Measurements from ENCODE around the gene SPEF1. TPM values are rescaled to one million over a fixed set of nuclear protein-coding genes. Genes with fewer than 3 reads are reported as not detected.
A peak's percentile ranks its signal among the peaks of the same experiment; 100 is the strongest.

Gene SPEF1
- total and polyA plus RNA-seq, 2 of the 4 experiments (the other 2 are of a cell fraction), result 0.15 TPM; not detected in 1

DNA sequence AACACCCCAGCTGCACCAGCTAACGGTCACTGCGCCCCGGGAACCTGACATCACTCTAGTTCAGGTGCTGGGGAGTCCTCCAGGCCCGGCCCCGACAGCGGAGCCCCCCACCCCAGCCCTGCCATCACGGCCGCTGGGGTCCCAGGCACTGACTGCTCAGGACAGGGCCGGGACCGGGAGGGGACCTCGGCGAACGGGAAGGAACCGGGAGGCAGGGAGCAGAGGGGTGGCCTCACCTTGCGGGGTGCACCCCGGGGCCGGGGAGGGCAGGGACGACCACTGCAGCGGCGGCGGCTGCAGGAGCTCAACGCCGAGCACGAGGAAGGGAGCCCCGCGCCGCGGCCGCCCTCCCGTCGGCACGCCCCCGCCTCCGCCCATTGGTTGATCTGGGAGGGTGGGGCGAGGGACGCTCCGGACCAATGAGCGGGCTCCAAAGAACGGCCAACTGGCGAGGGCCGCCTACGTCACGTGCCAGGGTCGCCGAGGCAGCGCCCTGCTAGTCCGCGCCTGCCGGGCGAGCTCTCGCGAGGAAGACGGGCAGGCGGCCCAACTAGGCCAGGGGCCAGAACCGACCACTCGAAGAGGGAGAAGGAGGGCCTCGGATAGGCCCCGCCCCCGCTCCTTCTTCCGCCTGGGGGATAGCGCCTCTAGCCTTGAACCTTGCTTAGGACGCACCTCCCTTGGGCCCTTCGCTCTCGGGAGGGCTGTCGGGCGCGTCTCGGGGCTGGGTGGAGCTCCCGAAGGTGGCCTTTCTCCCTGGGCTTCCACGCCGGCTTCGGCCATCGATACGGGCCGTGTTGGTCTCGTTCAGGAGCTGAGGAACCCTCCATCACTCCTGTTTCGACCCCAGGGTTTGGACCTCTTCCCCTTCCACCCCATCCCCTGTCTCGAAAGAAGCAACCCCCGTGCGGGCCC lies 13.6 kb downstream of the SPEF1 start, which contains the start of gene ADISSP:
TSS of gene ADISSP (minus strand) at position 327 of the 915 bp plus-strand sequence. CDS start 7,653 bp downstream, outside the sequence.
- ChIA-PET CTCF (interaction anchor here (0.8 to 1.9 kb wide), 5 partner anchors 9 to 81 kb away, joined by 3 to 9 read pairs (median 3); partner anchors contain the start of genes CENPB and SPEF1), POLR2A (ENCODE audit: unreplicated experiment) (interaction anchor here (1.2 kb wide), 1 partner anchor 10 kb away, joined by 4 read pairs; no protein-coding TSS in a partner anchor)
- Histone ChIP-seq H3K14ac (replicated peaks; ENCODE audit: low read depth, low read length) (peak within 1 kb of the TSS; percentile 69), H3K4me3 (ENCODE audit: insufficient read depth, low read depth, low read length) (peak within 1 kb of the TSS; percentile 67), H3K27ac (ENCODE audit: insufficient read depth, low read length) (peak within 1 kb of the TSS; percentile 89), H2BK120ac (ENCODE audit: low read depth, low read length) (peak within 1 kb of the TSS; percentile 53; the same call in 1 of the 2 replicates), H4K20me1 (ENCODE audit: insufficient read depth, low read length) (no peaks in the 10 kb centered on the region; the same call in 1 of the 2 replicates), H3K23ac (ENCODE audit: low read depth, low read length) (peak within 1 kb of the TSS; percentile 68; the same call in 1 of the 2 replicates), H2BK20ac (ENCODE audit: low read depth, low read length) (no peak within 1 kb of the TSS), H3K56ac (ENCODE audit: extremely low read depth, insufficient read depth, low read length) (peak within 1 kb of the TSS; percentile 37; the same call in 1 of the 2 replicates), H4K91ac (ENCODE audit: insufficient read depth, low read depth, low read length) (peak within 1 kb of the TSS; percentile 64), H2BK15ac (ENCODE audit: low read depth, low read length) (peak within 1 kb of the TSS; percentile 6; the same call in 1 of the 3 replicates), H3K27me3 (ENCODE audit: control insufficient read depth, insufficient read depth, low read length) (no peaks in the 10 kb centered on the region), H4K5ac (ENCODE audit: low read depth, low read length) (peak within 1 kb of the TSS; percentile 76), H3K79me1 (ENCODE audit: low read depth in 1 of 2, low read length in 2 of 2) (peaks cover 13 to 29% of the 10 kb centered on the region in 2 experiments), H4K8ac (ENCODE audit: low read depth in 2 of 2, low read length in 2 of 2) (peak within 1 kb of the TSS; percentile 92 to 97), H3K36me3 (ENCODE audit: control insufficient read depth, insufficient read depth, low read length) (no peaks in the 10 kb centered on the region), H2AK5ac (ENCODE audit: low read depth, low read length) (peak within 1 kb of the TSS; percentile 86), H3K4ac (ENCODE audit: low read depth, low read length) (peak within 1 kb of the TSS; percentile 87), H3K18ac (ENCODE audit: low read depth, low read length) (peak within 1 kb of the TSS; percentile 32), H3K9ac (ENCODE audit: low read depth, low read length) (peak within 1 kb of the TSS; percentile 71), H3K4me2 (ENCODE audit: low read depth, low read length) (peak within 1 kb of the TSS; percentile 99), H2AK9ac (replicated peaks; ENCODE audit: low read depth, low read length, poor library complexity) (peak within 1 kb of the TSS; percentile 94), H2BK5ac (ENCODE audit: low read depth, low read length, poor library complexity, severe bottlenecking) (peak within 1 kb of the TSS; percentile 66), H3K9me1 (ENCODE audit: insufficient read depth, low read length) (no peaks in the 10 kb centered on the region; the same call in 1 of the 2 replicates), H3K9me3 (ENCODE audit: control insufficient read depth, insufficient read depth, low read length) (no peaks in the 10 kb centered on the region), H3K4me1 (ENCODE audit: control insufficient read depth, insufficient read depth, low read length) (peaks cover 11% of the 10 kb centered on the region), H2AFZ (replicated peaks; ENCODE audit: low read length, poor library complexity) (peak within 1 kb of the TSS; percentile 96)
- ATAC-seq (ENCODE audit: low read depth), result peak; percentile 96
- intact Hi-C loops (cut with micrococcal nuclease) (loop anchor here (2.0 to 5.0 kb wide), 2 partner anchors 51 to 90 kb away; no protein-coding TSS in a partner anchor), dilution Hi-C loops (cut with HindIII; ENCODE audit: low sequenced_read_pairs, unreplicated experiment) (no loop called here), in situ Hi-C loops (cut with MboI; ENCODE audit: low sequenced_read_pairs) (no loop called here)
- WGBS, 2 experiments (ENCODE audit: extremely low coverage in 2 of 2, insufficient read length in 1 of 2), result 0% methylated on average over 41 of the region's 80 CpGs; no CpG with 5 or more reads in 1 of the 2 experiments
- peak; percentile 98 for DNase-seq
- BruUV-seq (replicated peaks), result no TSS peak
- TF ChIP-seq MAZ (IDR thresholded peaks at IDR 0.05; ENCODE audit: borderline replicate concordance, low read depth, low read length) (peak; percentile 68; the same call in 1 of the 2 replicates), RCOR1 (IDR thresholded peaks at IDR 0.05; ENCODE audit: insufficient replicate concordance, low read length) (no peak), BHLHE40 (IDR thresholded peaks at IDR 0.05; ENCODE audit: low read depth, low read length) (peak; percentile 89), CTCF (conservative IDR thresholded peaks at IDR 0.05; ENCODE audit: low read depth, low read length) (peak; percentile 11; the same call in 1 of the 2 replicates), RAD21 (IDR thresholded peaks at IDR 0.05; ENCODE audit: low read length) (no peak), SMC3 (IDR thresholded peaks at IDR 0.05; ENCODE audit: low read depth, low read length) (no peak), USF2 (IDR thresholded peaks at IDR 0.05; ENCODE audit: low read depth, low read length) (peak; percentile 97), POLR2A (IDR thresholded peaks at IDR 0.05; ENCODE audit: low read depth, low read length) (peak; percentile 79), CEBPB (IDR thresholded peaks at IDR 0.05; ENCODE audit: low read depth, low read length) (no peak), MXI1 (IDR thresholded peaks at IDR 0.05; ENCODE audit: borderline replicate concordance, low read depth, low read length) (peak; percentile 92; the same call in 1 of the 2 replicates), FOS (IDR thresholded peaks at IDR 0.05; ENCODE audit: low read depth, low read length) (no peak)

Data from IMR-90 (cell line).